H9 (cell line): ENCODE measurements around the gene TEAD1. TPM values are rescaled to one million over a fixed set of nuclear protein-coding genes. Genes with fewer than 3 reads are reported as not detected.
A peak's percentile ranks its signal among the peaks of the same experiment; 100 is the strongest.

Experiments
- DNase-seq: peaks from one replicate; pipeline ENCODE4 v3.0.0-alpha.2; 2017
- H2AFZ ChIP-seq: one replicate; pipeline ENCODE4 v1.6.1; 2013; ENCODE audit warnings: mild to moderate bottlenecking, low read length, control low read depth, moderate library complexity
- H2AK5ac ChIP-seq: 2 replicates; pipeline ENCODE4 v1.6.1; 2013; ENCODE audit warnings: low read length, control low read depth, mixed read lengths; ENCODE audit not compliant: insufficient read length
- H2BK120ac ChIP-seq: one replicate; pipeline ENCODE4 v1.6.1; 2013; ENCODE audit warnings: low read depth, mild to moderate bottlenecking, low read length, control low read depth, inconsistent platforms; ENCODE audit not compliant: poor library complexity, severe bottlenecking
- H2BK12ac ChIP-seq: 2 replicates; pipeline ENCODE4 v1.6.1; 2013; ENCODE audit warnings: low read length, control low read depth, mixed read lengths, low read depth; ENCODE audit not compliant: insufficient read length
- H2BK15ac ChIP-seq: 2 replicates; pipeline ENCODE4 v1.6.1; 2013; ENCODE audit warnings: low read depth, low read length, control low read depth
- H2BK20ac ChIP-seq: one replicate; pipeline ENCODE4 v1.6.1; 2013; ENCODE audit warnings: low read depth, mild to moderate bottlenecking, low read length, control low read depth, inconsistent platforms; ENCODE audit not compliant: poor library complexity, severe bottlenecking
- H2BK5ac ChIP-seq: 2 replicates; pipeline ENCODE4 v1.6.1; 2013; ENCODE audit warnings: low read length, control low read depth, mixed read lengths; ENCODE audit not compliant: insufficient read length
- H3K14ac ChIP-seq: 2 replicates; pipeline ENCODE4 v1.6.1; 2013; ENCODE audit warnings: low read length, control low read depth; ENCODE audit not compliant: insufficient read depth
- H3K18ac ChIP-seq: 2 replicates; pipeline ENCODE4 v1.6.1; 2013; ENCODE audit warnings: low read depth, mild to moderate bottlenecking, mixed read lengths, low read length, control low read depth; ENCODE audit not compliant: insufficient read length
- H3K23ac ChIP-seq: 2 replicates; pipeline ENCODE4 v1.6.1; 2013; ENCODE audit warnings: low read length, control low read depth, mixed read lengths, low read depth; ENCODE audit not compliant: insufficient read length
- H3K23me2 ChIP-seq: 2 replicates; pipeline ENCODE4 v1.6.1; 2013; ENCODE audit warnings: low read depth, mild to moderate bottlenecking, mixed read lengths, low read length, control low read depth; ENCODE audit not compliant: insufficient read length, poor library complexity, severe bottlenecking
- H3K27ac ChIP-seq: 2 replicates; pipeline ENCODE4 v1.5.1; 2013; ENCODE audit warnings: low read length, control low read depth, mixed read lengths, low read depth; ENCODE audit not compliant: insufficient read length
- H3K27me3 ChIP-seq: 2 replicates; pipeline ENCODE4 v1.6.1; 2013; ENCODE audit warnings: low read length, control low read depth, inconsistent platforms; ENCODE audit not compliant: insufficient read depth
- H3K4ac ChIP-seq: 2 replicates; pipeline ENCODE4 v1.6.1; 2013; ENCODE audit warnings: low read depth, mild to moderate bottlenecking, control low read depth, inconsistent platforms, low read length, moderate library complexity
- H3K4me1 ChIP-seq: 2 replicates; pipeline ENCODE4 v1.6.1; 2013; ENCODE audit warnings: low read length, control low read depth, inconsistent platforms; ENCODE audit not compliant: insufficient read depth
- H3K4me2 ChIP-seq: 2 replicates; pipeline ENCODE4 v1.6.1; 2013; ENCODE audit warnings: low read length, control low read depth, mixed read lengths; ENCODE audit not compliant: insufficient read length, insufficient read depth
- H3K56ac ChIP-seq: 2 replicates; pipeline ENCODE4 v1.6.1; 2013; ENCODE audit warnings: low read depth, mild to moderate bottlenecking, mixed read lengths, low read length, control low read depth; ENCODE audit not compliant: insufficient read length
- H3K79me1 ChIP-seq: 2 replicates; pipeline ENCODE4 v1.6.1; 2013; ENCODE audit warnings: low read depth, mild to moderate bottlenecking, moderate library complexity, low read length, control low read depth, inconsistent platforms; ENCODE audit not compliant: insufficient read depth, poor library complexity, severe bottlenecking
- H3K79me2 ChIP-seq: 2 replicates; pipeline ENCODE4 v1.6.1; 2013; ENCODE audit warnings: low read length, control low read depth, inconsistent platforms; ENCODE audit not compliant: insufficient read depth
- H3K9ac ChIP-seq: 2 replicates; pipeline ENCODE4 v1.6.1; 2013; ENCODE audit warnings: low read length, control low read depth, mixed read lengths; ENCODE audit not compliant: insufficient read length; ENCODE audit errors: extremely low read depth
- H3K9me3 ChIP-seq: one replicate; pipeline ENCODE4 v1.6.1; 2013; ENCODE audit warnings: low read depth, low read length, inconsistent platforms; ENCODE audit not compliant: control insufficient read depth
- H3T11ph ChIP-seq: one replicate; pipeline ENCODE4 v1.6.1; 2013; ENCODE audit warnings: mild to moderate bottlenecking, low read length, control low read depth, inconsistent platforms
- H4K20me1 ChIP-seq: one replicate; pipeline ENCODE4 v1.6.1; 2013; ENCODE audit not compliant: control insufficient read depth, insufficient read length, insufficient read depth
- H4K5ac ChIP-seq: 2 replicates; pipeline ENCODE4 v1.6.1; 2013; ENCODE audit warnings: low read depth, mild to moderate bottlenecking, mixed read lengths, low read length, control low read depth; ENCODE audit not compliant: insufficient read length
- H4K8ac ChIP-seq: replicated peaks from 2 replicates; pipeline ENCODE4 v1.6.1; 2013; ENCODE audit warnings: low read length, control low read depth, mixed read lengths, low read depth; ENCODE audit not compliant: insufficient read length
- H4K91ac ChIP-seq: 2 replicates; pipeline ENCODE4 v1.6.1; 2013; ENCODE audit warnings: low read depth, mild to moderate bottlenecking, moderate library complexity, mixed read lengths, low read length, control low read depth; ENCODE audit not compliant: insufficient read length
- H3K27ac Mint-ChIP-seq, 3 experiments: 2 replicates in 2 of 3; 3 replicates in 1 of 3; pipeline ENCODE4 v1.8.0; 2020 to 2021; ENCODE audit warnings: mixed read lengths in 3 of 3, mild to moderate bottlenecking in 1 of 3, moderate library complexity in 1 of 3
- H3K27me3 Mint-ChIP-seq: 2 replicates; pipeline ENCODE4 v1.8.0; 2021; ENCODE audit warnings: low read depth, mild to moderate bottlenecking, moderate library complexity, mixed read lengths
- H3K36me3 Mint-ChIP-seq, 3 experiments: 2 replicates in 2 of 3; 3 replicates in 1 of 3; pipeline ENCODE4 v1.8.0; 2020 to 2021; ENCODE audit warnings: low read depth in 3 of 3, mixed read lengths in 3 of 3; ENCODE audit not compliant: insufficient read depth in 1 of 3
- H3K4me1 Mint-ChIP-seq, 2 experiments: 2 replicates each; pipeline ENCODE4 v1.8.0; 2020; ENCODE audit warnings: mixed read lengths in 2 of 2
- H3K4me3 Mint-ChIP-seq, 2 experiments: 2 replicates in 1 of 2; 3 replicates in 1 of 2; pipeline ENCODE4 v1.8.0; 2020 to 2021; ENCODE audit warnings: mild to moderate bottlenecking in 2 of 2, mixed read lengths in 2 of 2, moderate library complexity in 1 of 2
- H3K9me3 Mint-ChIP-seq, 2 experiments: 2 replicates in 1 of 2; 3 replicates in 1 of 2; pipeline ENCODE4 v1.8.0; 2020; ENCODE audit warnings: mild to moderate bottlenecking in 2 of 2, mixed read lengths in 2 of 2, moderate library complexity in 1 of 2
- CTCF ChIP-seq: fragments of 200-600 bp; sonication (generic); conservative IDR thresholded peaks from 3 replicates; pipeline ENCODE4 v1.8.0; 2021; ENCODE audit warnings: antibody characterized with exemption, mild to moderate bottlenecking
- WGBS: extraction: QIAGEN DNeasy Blood & Tissue Kit; methylation state at CpG from one replicate; pipeline ENCODE4 v1.1.7; 2013; ENCODE audit warnings: missing lambda C conversion rate, low lambda C conversion rate, mixed read lengths; ENCODE audit not compliant: insufficient read length; ENCODE audit errors: extremely low coverage; 5-methylcytosine and 5-hydroxymethylcytosine counted together
- total RNA-seq: library from RNA; stranded (reverse); gene quantifications from 2 replicates; pipeline ENCODE4 v1.2.1, GENCODE V29; 2021

TEAD1 gene
- total RNA-seq, 1 experiment from 2014 or later, result 75.1 TPM

GRCh38 chr11:12750181-12750580, 76.0 kb downstream of the TEAD1 start:
- Histone ChIP-seq H3K9ac (no peak overlapping the region), H2BK12ac (no peak overlapping the region), H2BK15ac (no peak overlapping the region), H3K14ac (no peak overlapping the region), H3K79me1 (no peaks in the 10 kb centered on the region), H2BK5ac (no peak overlapping the region), H3K4me1 (peaks cover 13% of the 10 kb centered on the region; the same call in 1 of the 2 replicates), H3K27me3 (no peaks in the 10 kb centered on the region), H3K27ac (no peak overlapping the region), H4K20me1 (no peaks in the 10 kb centered on the region), H3K9me3 (no peaks in the 10 kb centered on the region), H4K5ac (no peak overlapping the region), H2BK20ac (no peak overlapping the region), H3K23me2 (no peaks in the 10 kb centered on the region), H3K79me2 (peaks cover 21% of the 10 kb centered on the region; the same call in 1 of the 2 replicates), H3K56ac (no peak overlapping the region), H3K4me2 (no peak overlapping the region), H3K23ac (no peak overlapping the region), H4K8ac (no peak overlapping the region), H2AFZ (no peak overlapping the region), H3T11ph (no peak overlapping the region), H3K18ac (no peak overlapping the region), H4K91ac (no peak overlapping the region), H2AK5ac (no peak overlapping the region), H2BK120ac (no peak overlapping the region), H3K4ac (no peak overlapping the region)
- no peak for DNase-seq
- TF ChIP-seq CTCF, result no peak
- Mint-ChIP-seq H3K9me3 (no peaks in the 10 kb centered on the region; a peak in 1 of 5 replicates), H3K4me1 (peaks cover 76 to 84% of the 10 kb centered on the region in 2 experiments), H3K27me3 (no peaks in the 10 kb centered on the region), H3K36me3 (no peaks in the 10 kb centered on the region), H3K27ac (peak overlapping the region in 2 of 3 experiments; percentile 29 to 65; a peak in 4 of 7 replicates), H3K4me3 (no peak overlapping the region; a peak in 1 of 5 replicates)
- WGBS, result no CpG with 5 or more reads among the region's 5 CpGs
